Measurements from ENCODE around the gene FAM90A1.
"Not testable (repeated sequence)": the region's sequence is repeated elsewhere in the genome, so short reads cannot be mapped to it uniquely, and the experiment has no call there.

DNA sequence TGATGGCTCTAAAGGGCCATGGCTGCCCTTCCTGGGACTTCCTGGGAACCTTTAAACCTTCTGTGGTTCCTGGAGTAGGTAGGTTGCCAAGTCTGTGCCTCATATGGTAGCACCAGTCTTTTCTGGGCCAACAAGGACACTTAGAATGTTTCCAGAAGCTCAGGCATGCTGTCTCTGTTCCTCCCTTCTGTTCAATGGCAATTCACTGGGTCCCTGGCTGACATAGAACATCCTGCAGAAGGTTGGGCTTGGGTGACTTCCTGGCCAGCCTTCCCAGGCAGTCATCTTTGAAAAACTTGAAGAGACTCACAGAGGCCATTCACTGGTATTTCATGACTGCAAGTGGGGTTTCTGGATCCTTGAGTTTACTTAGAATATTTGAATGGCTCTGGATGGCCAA, 46.1 kb downstream of the FAM90A1 start:
- TF ChIP-seq, protein P1, sequence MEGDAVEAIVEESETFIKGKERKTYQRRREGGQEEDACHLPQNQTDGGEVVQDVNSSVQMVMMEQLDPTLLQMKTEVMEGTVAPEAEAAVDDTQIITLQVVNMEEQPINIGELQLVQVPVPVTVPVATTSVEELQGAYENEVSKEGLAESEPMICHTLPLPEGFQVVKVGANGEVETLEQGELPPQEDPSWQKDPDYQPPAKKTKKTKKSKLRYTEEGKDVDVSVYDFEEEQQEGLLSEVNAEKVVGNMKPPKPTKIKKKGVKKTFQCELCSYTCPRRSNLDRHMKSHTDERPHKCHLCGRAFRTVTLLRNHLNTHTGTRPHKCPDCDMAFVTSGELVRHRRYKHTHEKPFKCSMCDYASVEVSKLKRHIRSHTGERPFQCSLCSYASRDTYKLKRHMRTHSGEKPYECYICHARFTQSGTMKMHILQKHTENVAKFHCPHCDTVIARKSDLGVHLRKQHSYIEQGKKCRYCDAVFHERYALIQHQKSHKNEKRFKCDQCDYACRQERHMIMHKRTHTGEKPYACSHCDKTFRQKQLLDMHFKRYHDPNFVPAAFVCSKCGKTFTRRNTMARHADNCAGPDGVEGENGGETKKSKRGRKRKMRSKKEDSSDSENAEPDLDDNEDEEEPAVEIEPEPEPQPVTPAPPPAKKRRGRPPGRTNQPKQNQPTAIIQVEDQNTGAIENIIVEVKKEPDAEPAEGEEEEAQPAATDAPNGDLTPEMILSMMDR (IDR thresholded peaks at IDR 0.05): not testable (repeated sequence)
- not testable (repeated sequence) for TF ChIP-seq EP300 (IDR thresholded peaks at IDR 0.05; ENCODE audit: low read depth); POLR2A (IDR thresholded peaks at IDR 0.05); POLR2AphosphoS5 (IDR thresholded peaks at IDR 0.05)

Measured in transverse colon (tissue), 4 donors.